Measurements from ENCODE around the gene MVB12B. TPM values are rescaled to one million over a fixed set of nuclear protein-coding genes. Genes with fewer than 3 reads are reported as not detected.

The MVB12B gene
- total and polyA plus RNA-seq, 2 of the 8 experiments (the other 6 are each of a cell fraction or from before 2014, with no cell fraction given), result 2.6 to 5.0 TPM

- TF ChIP-seq CBX5 (IDR thresholded peaks at IDR 0.05; ENCODE audit: low read depth, low read length) (no peak), TCF12 (IDR thresholded peaks at IDR 0.05; ENCODE audit: low read depth, low read length) (no peak), RFX5 (IDR thresholded peaks at IDR 0.05; ENCODE audit: borderline replicate concordance, low read depth, low read length) (no peak), JUN (IDR thresholded peaks at IDR 0.05; ENCODE audit: low read depth, low read length) (no peak), CEBPB (IDR thresholded peaks at IDR 0.05; ENCODE audit: low read depth, low read length) (no peak), CREB1 (IDR thresholded peaks at IDR 0.05) (no peak; the same call in 1 of the 2 replicates), TBP (IDR thresholded peaks at IDR 0.05; ENCODE audit: low read depth, low read length) (peak; percentile 44; the same call in 1 of the 2 replicates), SIX5 (IDR thresholded peaks at IDR 0.05; ENCODE audit: low read depth, low read length) (no peak), TAF7 (optimal IDR thresholded peaks at IDR 0.05; ENCODE audit: borderline replicate concordance, low read depth, low read length) (peak; percentile 43)
- TF ChIP-seq, protein P1, sequence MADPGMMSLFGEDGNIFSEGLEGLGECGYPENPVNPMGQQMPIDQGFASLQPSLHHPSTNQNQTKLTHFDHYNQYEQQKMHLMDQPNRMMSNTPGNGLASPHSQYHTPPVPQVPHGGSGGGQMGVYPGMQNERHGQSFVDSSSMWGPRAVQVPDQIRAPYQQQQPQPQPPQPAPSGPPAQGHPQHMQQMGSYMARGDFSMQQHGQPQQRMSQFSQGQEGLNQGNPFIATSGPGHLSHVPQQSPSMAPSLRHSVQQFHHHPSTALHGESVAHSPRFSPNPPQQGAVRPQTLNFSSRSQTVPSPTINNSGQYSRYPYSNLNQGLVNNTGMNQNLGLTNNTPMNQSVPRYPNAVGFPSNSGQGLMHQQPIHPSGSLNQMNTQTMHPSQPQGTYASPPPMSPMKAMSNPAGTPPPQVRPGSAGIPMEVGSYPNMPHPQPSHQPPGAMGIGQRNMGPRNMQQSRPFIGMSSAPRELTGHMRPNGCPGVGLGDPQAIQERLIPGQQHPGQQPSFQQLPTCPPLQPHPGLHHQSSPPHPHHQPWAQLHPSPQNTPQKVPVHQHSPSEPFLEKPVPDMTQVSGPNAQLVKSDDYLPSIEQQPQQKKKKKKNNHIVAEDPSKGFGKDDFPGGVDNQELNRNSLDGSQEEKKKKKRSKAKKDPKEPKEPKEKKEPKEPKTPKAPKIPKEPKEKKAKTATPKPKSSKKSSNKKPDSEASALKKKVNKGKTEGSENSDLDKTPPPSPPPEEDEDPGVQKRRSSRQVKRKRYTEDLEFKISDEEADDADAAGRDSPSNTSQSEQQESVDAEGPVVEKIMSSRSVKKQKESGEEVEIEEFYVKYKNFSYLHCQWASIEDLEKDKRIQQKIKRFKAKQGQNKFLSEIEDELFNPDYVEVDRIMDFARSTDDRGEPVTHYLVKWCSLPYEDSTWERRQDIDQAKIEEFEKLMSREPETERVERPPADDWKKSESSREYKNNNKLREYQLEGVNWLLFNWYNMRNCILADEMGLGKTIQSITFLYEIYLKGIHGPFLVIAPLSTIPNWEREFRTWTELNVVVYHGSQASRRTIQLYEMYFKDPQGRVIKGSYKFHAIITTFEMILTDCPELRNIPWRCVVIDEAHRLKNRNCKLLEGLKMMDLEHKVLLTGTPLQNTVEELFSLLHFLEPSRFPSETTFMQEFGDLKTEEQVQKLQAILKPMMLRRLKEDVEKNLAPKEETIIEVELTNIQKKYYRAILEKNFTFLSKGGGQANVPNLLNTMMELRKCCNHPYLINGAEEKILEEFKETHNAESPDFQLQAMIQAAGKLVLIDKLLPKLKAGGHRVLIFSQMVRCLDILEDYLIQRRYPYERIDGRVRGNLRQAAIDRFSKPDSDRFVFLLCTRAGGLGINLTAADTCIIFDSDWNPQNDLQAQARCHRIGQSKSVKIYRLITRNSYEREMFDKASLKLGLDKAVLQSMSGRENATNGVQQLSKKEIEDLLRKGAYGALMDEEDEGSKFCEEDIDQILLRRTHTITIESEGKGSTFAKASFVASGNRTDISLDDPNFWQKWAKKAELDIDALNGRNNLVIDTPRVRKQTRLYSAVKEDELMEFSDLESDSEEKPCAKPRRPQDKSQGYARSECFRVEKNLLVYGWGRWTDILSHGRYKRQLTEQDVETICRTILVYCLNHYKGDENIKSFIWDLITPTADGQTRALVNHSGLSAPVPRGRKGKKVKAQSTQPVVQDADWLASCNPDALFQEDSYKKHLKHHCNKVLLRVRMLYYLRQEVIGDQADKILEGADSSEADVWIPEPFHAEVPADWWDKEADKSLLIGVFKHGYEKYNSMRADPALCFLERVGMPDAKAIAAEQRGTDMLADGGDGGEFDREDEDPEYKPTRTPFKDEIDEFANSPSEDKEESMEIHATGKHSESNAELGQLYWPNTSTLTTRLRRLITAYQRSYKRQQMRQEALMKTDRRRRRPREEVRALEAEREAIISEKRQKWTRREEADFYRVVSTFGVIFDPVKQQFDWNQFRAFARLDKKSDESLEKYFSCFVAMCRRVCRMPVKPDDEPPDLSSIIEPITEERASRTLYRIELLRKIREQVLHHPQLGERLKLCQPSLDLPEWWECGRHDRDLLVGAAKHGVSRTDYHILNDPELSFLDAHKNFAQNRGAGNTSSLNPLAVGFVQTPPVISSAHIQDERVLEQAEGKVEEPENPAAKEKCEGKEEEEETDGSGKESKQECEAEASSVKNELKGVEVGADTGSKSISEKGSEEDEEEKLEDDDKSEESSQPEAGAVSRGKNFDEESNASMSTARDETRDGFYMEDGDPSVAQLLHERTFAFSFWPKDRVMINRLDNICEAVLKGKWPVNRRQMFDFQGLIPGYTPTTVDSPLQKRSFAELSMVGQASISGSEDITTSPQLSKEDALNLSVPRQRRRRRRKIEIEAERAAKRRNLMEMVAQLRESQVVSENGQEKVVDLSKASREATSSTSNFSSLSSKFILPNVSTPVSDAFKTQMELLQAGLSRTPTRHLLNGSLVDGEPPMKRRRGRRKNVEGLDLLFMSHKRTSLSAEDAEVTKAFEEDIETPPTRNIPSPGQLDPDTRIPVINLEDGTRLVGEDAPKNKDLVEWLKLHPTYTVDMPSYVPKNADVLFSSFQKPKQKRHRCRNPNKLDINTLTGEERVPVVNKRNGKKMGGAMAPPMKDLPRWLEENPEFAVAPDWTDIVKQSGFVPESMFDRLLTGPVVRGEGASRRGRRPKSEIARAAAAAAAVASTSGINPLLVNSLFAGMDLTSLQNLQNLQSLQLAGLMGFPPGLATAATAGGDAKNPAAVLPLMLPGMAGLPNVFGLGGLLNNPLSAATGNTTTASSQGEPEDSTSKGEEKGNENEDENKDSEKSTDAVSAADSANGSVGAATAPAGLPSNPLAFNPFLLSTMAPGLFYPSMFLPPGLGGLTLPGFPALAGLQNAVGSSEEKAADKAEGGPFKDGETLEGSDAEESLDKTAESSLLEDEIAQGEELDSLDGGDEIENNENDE (IDR thresholded peaks at IDR 0.05; ENCODE audit: insufficient replicate concordance, low read length), result no peak
- TF ChIP-seq, protein P2, sequence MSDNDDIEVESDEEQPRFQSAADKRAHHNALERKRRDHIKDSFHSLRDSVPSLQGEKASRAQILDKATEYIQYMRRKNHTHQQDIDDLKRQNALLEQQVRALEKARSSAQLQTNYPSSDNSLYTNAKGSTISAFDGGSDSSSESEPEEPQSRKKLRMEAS (IDR thresholded peaks at IDR 0.05), result peak; percentile 30; the same call in 1 of the 2 replicates
Observed at GRCh38 chr9:126500600-126501382, 174.2 kb downstream of the MVB12B start (continued).
